ENCODE results near the gene CHRM4. TPM values are rescaled to one million over a fixed set of nuclear protein-coding genes. Genes with fewer than 3 reads are reported as not detected.
A peak's percentile ranks its signal among the peaks of the same experiment; 100 is the strongest.

CHRM4 gene
- total and polyA plus RNA-seq, 12 donors = 0.03 to 0.32 (median 0.30) TPM; not detected in 9

GRCh38 chr11:46347637-46348311 is 43.8 kb downstream of the CHRM4 start:
- H3K4me1 ChIP-seq = peaks cover 22 to 85% (median 72%) of the 10 kb centered on the region in 9 donors
- DNase-seq (no peak), ATAC-seq (peak in 2 of 8 donors; percentile 1 to 3)
- 2 to 22% methylated on average over 60 to 63 of the region's 63 CpGs for WGBS, 2 donors
- H3K36me3 ChIP-seq = no peaks in the 10 kb centered on the region
- intact Hi-C loops (cut with DNase I) = loop anchor here in 1 of 10 donors (2.0 kb wide), 1 partner anchor 15 kb away; no protein-coding TSS in a partner anchor
- no peaks in the 10 kb centered on the region for H3K9me3 ChIP-seq
- H3K27ac ChIP-seq = peak overlapping the region in 9 of 10 donors; percentile 49 to 91 (median 73)
- no peaks in the 10 kb centered on the region for H3K27me3 ChIP-seq
- no peak for TF ChIP-seq CTCF (IDR thresholded peaks at IDR 0.05)
- peak overlapping the region; percentile 51 to 94 (median 84) for H3K4me3 ChIP-seq

- H3K27me3 ChIP-seq = no peaks in the 10 kb centered on the region
- peak within 1 kb of the TSS in 9 of 10 donors; percentile 65 to 95 (median 85) for H3K27ac ChIP-seq
- no peaks in the 10 kb centered on the region for H3K36me3 ChIP-seq
- WGBS, 2 donors = 8 to 9% methylated on average over 49 to 80 of the region's 80 CpGs
- peaks cover 20 to 85% (median 72%) of the 10 kb centered on the region in 9 donors for H3K4me1 ChIP-seq
- intact Hi-C loops (cut with DNase I) = no loop called here
- DNase-seq (peak; percentile 79 to 87), ATAC-seq (peak; percentile 70 to 89 (median 81))
- H3K4me3 ChIP-seq = peak within 1 kb of the TSS; percentile 51 to 94 (median 84)
- peak; percentile 61 to 99 (median 77) for TF ChIP-seq CTCF (IDR thresholded peaks at IDR 0.05)
- H3K9me3 ChIP-seq = no peaks in the 10 kb centered on the region
Measured at GRCh38 chr11:46346886-46347636, 44.5 kb downstream of the CHRM4 start, which contains the start of gene DGKZ. Gene DGKZ, plus strand, starts transcription at chr11:46347463. Its CDS starts 197 bp downstream, at chr11:46347660.

- peak overlapping the region; percentile 60 to 95 (median 84) for H3K27ac ChIP-seq
- TF ChIP-seq CTCF (IDR thresholded peaks at IDR 0.05) = no peak
- H3K9me3 ChIP-seq = no peaks in the 10 kb centered on the region
- peak overlapping the region in 9 of 10 donors; percentile 38 to 72 (median 59) for H3K4me3 ChIP-seq
- 63 to 68% methylated on average over 10 of the region's 10 CpGs for WGBS, 2 donors
- H3K27me3 ChIP-seq = no peaks in the 10 kb centered on the region
- peaks cover 9 to 80% (median 72%) of the 10 kb centered on the region in 9 donors for H3K4me1 ChIP-seq
- intact Hi-C loops (cut with DNase I) = no loop called here
- H3K36me3 ChIP-seq = no peaks in the 10 kb centered on the region
- DNase-seq = no peak
- peak in 3 of 8 donors; percentile 0 to 2 (median 1) for ATAC-seq
Measured at GRCh38 chr11:46345881-46346484, 45.6 kb downstream of the CHRM4 start.

GRCh38 chr11:46345131-46345597 is 46.4 kb downstream of the CHRM4 start:
- peak in 3 of 9 donors; percentile 23 to 40 (median 36) for TF ChIP-seq CTCF (IDR thresholded peaks at IDR 0.05)
- Histone ChIP-seq H3K27me3 (no peaks in the 10 kb centered on the region), H3K36me3 (no peaks in the 10 kb centered on the region), H3K27ac (peak overlapping the region; percentile 60 to 95 (median 84)), H3K4me1 (peaks cover 9 to 80% (median 69%) of the 10 kb centered on the region in 9 donors), H3K4me3 (peak overlapping the region in 9 of 10 donors; percentile 38 to 72 (median 59)), H3K9me3 (no peaks in the 10 kb centered on the region)
- intact Hi-C loops (cut with DNase I) = no loop called here
- peak; percentile 4 to 70 (median 62) for ATAC-seq
- 53 to 54% methylated on average over 20 of the region's 20 CpGs for WGBS, 2 donors
- peak; percentile 71 to 77 for DNase-seq

Measured in heart right ventricle (tissue), 16 donors.